GM21526 (cell line): ENCODE results near the gene SELPLG.
"Not testable (repeated sequence)": the region's sequence is repeated elsewhere in the genome, so short reads cannot be mapped to it uniquely, and the experiment has no call there.

Source experiments
- ATAC-seq: cut with Tn5 transposase; IDR thresholded peaks from one replicate; pipeline ENCODE4 v1.9.1; 2021; ENCODE audit warnings: moderate library complexity; ENCODE audit not compliant: unreplicated experiment, low FRiP score

The SELPLG gene

GRCh38 chr12:108633534-108634248 lies at the start of gene SELPLG:
SELPLG (minus strand) TSS chr12:108633894; CDS start chr12:108624307, 9,587 bp downstream.
- ATAC-seq, result peak; percentile 49

- no peak for ATAC-seq
These were observed 47.6 kb upstream of the SELPLG start for GRCh38 chr12:108681317-108681716.

- no peak for ATAC-seq
These were observed 45.5 kb upstream of the SELPLG start for GRCh38 chr12:108679106-108679681.

- ATAC-seq, result no peak
These were observed 44.5 kb upstream of the SELPLG start for GRCh38 chr12:108678104-108678730.

- no peak for ATAC-seq
These were observed 43.7 kb upstream of the SELPLG start for GRCh38 chr12:108677381-108677780.

- no peak for ATAC-seq
These were observed 43.0 kb upstream of the SELPLG start for GRCh38 chr12:108676707-108677106.

- no peak for ATAC-seq
These were observed 42.1 kb upstream of the SELPLG start for GRCh38 chr12:108675792-108676191.

- no peak for ATAC-seq
These were observed 38.4 kb upstream of the SELPLG start for GRCh38 chr12:108672054-108672453.

GRCh38 chr12:108671110-108671509 lies 37.4 kb upstream of the SELPLG start:
- no peak for ATAC-seq

- no peak for ATAC-seq
These were observed 36.5 kb upstream of the SELPLG start for GRCh38 chr12:108670066-108670631.

- no peak for ATAC-seq
These were observed 34.8 kb upstream of the SELPLG start for GRCh38 chr12:108668542-108668941.

GRCh38 chr12:108668063-108668462 lies 34.4 kb upstream of the SELPLG start:
- no peak for ATAC-seq

GRCh38 chr12:108667349-108667748 lies 33.7 kb upstream of the SELPLG start:
- peak; percentile 43 for ATAC-seq

GRCh38 chr12:108666401-108666881 lies 32.7 kb upstream of the SELPLG start:
- no peak for ATAC-seq

GRCh38 chr12:108665608-108666202 lies 32.0 kb upstream of the SELPLG start:
- ATAC-seq, result no peak

GRCh38 chr12:108664338-108665258 lies 30.9 kb upstream of the SELPLG start:
- peak; percentile 64 for ATAC-seq

GRCh38 chr12:108663324-108664015 lies 29.8 kb upstream of the SELPLG start:
- ATAC-seq, result no peak

- ATAC-seq, result not testable (repeated sequence)
These were observed 24.4 kb upstream of the SELPLG start for GRCh38 chr12:108658115-108658514.

- no peak for ATAC-seq
These were observed 23.5 kb upstream of the SELPLG start for GRCh38 chr12:108657130-108657745.
